ENCODE measurements around the gene MBD5. TPM values are rescaled to one million over a fixed set of nuclear protein-coding genes. Genes with fewer than 3 reads are reported as not detected.

The MBD5 gene
- total and polyA plus RNA-seq, 4 donors: 27.7 to 58.6 (median 37.8) TPM

DNA sequence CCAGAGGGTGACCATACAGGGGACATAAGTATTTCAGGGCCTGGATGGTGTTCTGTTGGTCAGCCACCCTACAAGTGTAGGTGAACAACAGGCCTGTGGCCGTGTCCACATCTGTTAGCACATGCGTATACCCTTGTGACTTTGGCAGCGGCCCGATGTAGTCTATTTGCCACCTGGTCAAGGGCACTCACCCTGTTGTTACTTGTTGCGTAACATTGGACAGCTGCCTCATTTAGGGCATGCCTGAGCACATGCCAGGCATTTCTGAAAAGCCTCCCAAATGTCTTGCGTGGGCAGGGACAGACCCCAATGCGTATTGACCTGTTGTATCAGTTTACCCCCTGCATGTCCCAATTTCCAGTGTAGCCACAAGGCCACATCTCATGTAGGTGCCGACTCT, 235.0 kb downstream of the MBD5 start:
- Histone ChIP-seq H3K4me3 (ENCODE audit: low read depth, low read length) (no peak overlapping the region), H3K27me3 (ENCODE audit: control insufficient read depth, insufficient read depth, low read length) (no peaks in the 10 kb centered on the region), H3K9me3 (ENCODE audit: control insufficient read depth, insufficient read depth, low read length) (peaks cover 15% of the 10 kb centered on the region), H3K27ac (ENCODE audit: low read depth, low read length) (no peak overlapping the region), H3K36me3 (ENCODE audit: control insufficient read depth, insufficient read depth, low read length) (peaks cover 8% of the 10 kb centered on the region), H3K4me1 (ENCODE audit: control insufficient read depth, insufficient read depth, low read length) (no peaks in the 10 kb centered on the region)
- DNase-seq (ENCODE audit: low read depth in 4 of 6, low spot score in 6 of 6): no peak
- WGBS (ENCODE audit: insufficient coverage): 95% methylated on average over 8 of the region's 8 CpGs

DNA sequence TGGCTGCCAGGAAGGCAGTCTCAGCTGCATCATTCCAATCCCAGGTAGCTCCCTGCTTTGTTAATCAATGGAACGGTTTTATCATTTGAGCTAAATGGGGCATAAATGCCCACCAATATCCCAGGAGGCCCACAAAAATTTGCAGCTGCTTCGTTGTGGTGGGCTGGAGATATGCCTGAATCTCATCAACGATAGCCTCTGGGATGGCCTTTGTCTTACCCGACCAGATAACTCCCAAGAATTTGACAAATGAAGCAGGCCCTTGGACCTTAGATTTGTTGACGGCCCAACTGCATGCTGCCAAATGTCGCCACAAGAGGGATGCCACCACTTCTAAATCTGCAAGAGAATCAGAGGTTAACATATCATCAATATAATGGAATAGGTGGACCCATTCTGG, 236.4 kb downstream of the MBD5 start:
- H3K36me3 ChIP-seq (ENCODE audit: control insufficient read depth, insufficient read depth, low read length): peaks cover 8% of the 10 kb centered on the region
- H3K4me3 ChIP-seq (ENCODE audit: low read depth, low read length): no peak overlapping the region
- DNase-seq (ENCODE audit: low read depth in 4 of 6, low spot score in 6 of 6): peak in 1 of 6 donors; percentile 7
- no peaks in the 10 kb centered on the region for H3K4me1 ChIP-seq (ENCODE audit: control insufficient read depth, insufficient read depth, low read length)
- H3K27me3 ChIP-seq (ENCODE audit: control insufficient read depth, insufficient read depth, low read length): no peaks in the 10 kb centered on the region
- 91% methylated on average over 5 of the region's 6 CpGs for WGBS (ENCODE audit: insufficient coverage)
- no peak overlapping the region for H3K27ac ChIP-seq (ENCODE audit: low read depth, low read length)
- H3K9me3 ChIP-seq (ENCODE audit: control insufficient read depth, insufficient read depth, low read length): peaks cover 15% of the 10 kb centered on the region

DNA sequence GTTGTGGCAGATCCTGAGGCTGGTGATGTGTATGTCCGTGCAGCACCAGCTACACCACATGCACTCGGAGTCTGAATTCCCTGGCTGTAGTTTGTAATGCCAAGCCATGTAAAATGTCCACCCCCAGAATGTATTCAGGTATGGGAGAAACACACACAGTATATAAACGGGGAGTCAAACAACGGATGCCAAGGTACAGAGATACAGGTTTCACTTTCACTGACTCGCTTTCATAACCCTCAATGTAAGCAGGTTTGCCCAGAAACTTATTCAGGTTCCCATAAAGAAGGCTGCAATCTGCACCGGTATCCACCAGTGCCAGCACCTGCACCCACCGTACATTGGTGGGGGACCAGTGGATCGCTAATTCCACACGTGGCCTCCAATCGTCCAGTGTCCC, 237.2 kb downstream of the MBD5 start:
- Histone ChIP-seq H3K9me3 (ENCODE audit: control insufficient read depth, insufficient read depth, low read length) (peaks cover 14% of the 10 kb centered on the region), H3K4me3 (ENCODE audit: low read depth, low read length) (no peak overlapping the region), H3K36me3 (ENCODE audit: control insufficient read depth, insufficient read depth, low read length) (peaks cover 8% of the 10 kb centered on the region), H3K4me1 (ENCODE audit: control insufficient read depth, insufficient read depth, low read length) (no peaks in the 10 kb centered on the region), H3K27ac (ENCODE audit: low read depth, low read length) (no peak overlapping the region), H3K27me3 (ENCODE audit: control insufficient read depth, insufficient read depth, low read length) (no peaks in the 10 kb centered on the region)
- no peak for DNase-seq (ENCODE audit: low read depth in 4 of 6, low spot score in 6 of 6)
- 77% methylated on average over 9 of the region's 10 CpGs for WGBS (ENCODE audit: insufficient coverage)

DNA sequence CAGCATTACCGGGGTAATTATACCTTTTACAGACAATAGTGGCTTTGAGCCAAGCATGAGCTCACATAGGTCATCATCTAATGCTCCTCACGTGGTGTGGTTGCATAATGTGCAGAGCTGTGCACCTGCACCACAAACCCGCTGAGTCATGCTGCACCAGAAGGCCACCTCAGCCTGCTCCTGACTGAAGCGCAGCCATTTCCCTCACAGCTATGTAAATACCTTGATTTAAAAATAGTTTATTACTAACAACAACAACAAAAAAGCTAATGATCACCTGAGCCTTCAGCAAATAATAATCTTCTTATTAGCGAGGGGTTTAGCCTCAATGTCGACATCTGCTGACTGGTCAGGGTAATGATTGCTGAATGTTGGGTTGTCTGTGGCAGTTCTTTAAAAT, 238.8 kb downstream of the MBD5 start:
- no peak overlapping the region for H3K27ac ChIP-seq (ENCODE audit: low read depth, low read length)
- peaks cover 8% of the 10 kb centered on the region for H3K36me3 ChIP-seq (ENCODE audit: control insufficient read depth, insufficient read depth, low read length)
- WGBS (ENCODE audit: insufficient coverage): 100% methylated on average over 2 of the region's 6 CpGs
- H3K4me1 ChIP-seq (ENCODE audit: control insufficient read depth, insufficient read depth, low read length): no peaks in the 10 kb centered on the region
- H3K27me3 ChIP-seq (ENCODE audit: control insufficient read depth, insufficient read depth, low read length): no peaks in the 10 kb centered on the region
- no peak for DNase-seq (ENCODE audit: low read depth in 4 of 6, low spot score in 6 of 6)
- H3K4me3 ChIP-seq (ENCODE audit: low read depth, low read length): no peak overlapping the region
- peaks cover 4% of the 10 kb centered on the region for H3K9me3 ChIP-seq (ENCODE audit: control insufficient read depth, insufficient read depth, low read length)

DNA sequence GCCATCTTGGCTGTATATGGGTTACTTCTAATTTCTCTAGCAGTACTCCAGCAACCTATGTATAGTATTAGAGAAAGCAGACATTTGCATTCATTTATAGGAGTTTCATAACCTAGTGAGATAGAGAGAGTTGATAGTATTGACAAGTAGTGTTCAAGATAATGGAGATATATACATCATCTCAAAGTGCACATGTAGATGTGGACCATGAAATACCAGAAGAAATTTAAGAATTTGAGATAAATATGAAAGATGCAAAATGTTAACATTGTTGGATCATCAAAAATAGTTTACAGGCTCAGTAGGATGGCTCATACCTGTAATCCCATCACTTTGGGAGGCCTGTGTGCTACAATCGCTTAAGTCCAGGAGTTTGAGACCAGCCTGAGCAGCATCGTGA, 243.0 kb downstream of the MBD5 start:
- peaks cover 4% of the 10 kb centered on the region for H3K9me3 ChIP-seq (ENCODE audit: control insufficient read depth, insufficient read depth, low read length)
- no peaks in the 10 kb centered on the region for H3K27me3 ChIP-seq (ENCODE audit: control insufficient read depth, insufficient read depth, low read length)
- no peak overlapping the region for H3K27ac ChIP-seq (ENCODE audit: low read depth, low read length)
- H3K4me3 ChIP-seq (ENCODE audit: low read depth, low read length): no peak overlapping the region
- H3K4me1 ChIP-seq (ENCODE audit: control insufficient read depth, insufficient read depth, low read length): no peaks in the 10 kb centered on the region
- DNase-seq (ENCODE audit: low read depth in 4 of 6, low spot score in 6 of 6): no peak
- no CpG with 5 or more reads among the region's 2 CpGs for WGBS (ENCODE audit: insufficient coverage)
- peaks cover 2% of the 10 kb centered on the region for H3K36me3 ChIP-seq (ENCODE audit: control insufficient read depth, insufficient read depth, low read length)

DNA sequence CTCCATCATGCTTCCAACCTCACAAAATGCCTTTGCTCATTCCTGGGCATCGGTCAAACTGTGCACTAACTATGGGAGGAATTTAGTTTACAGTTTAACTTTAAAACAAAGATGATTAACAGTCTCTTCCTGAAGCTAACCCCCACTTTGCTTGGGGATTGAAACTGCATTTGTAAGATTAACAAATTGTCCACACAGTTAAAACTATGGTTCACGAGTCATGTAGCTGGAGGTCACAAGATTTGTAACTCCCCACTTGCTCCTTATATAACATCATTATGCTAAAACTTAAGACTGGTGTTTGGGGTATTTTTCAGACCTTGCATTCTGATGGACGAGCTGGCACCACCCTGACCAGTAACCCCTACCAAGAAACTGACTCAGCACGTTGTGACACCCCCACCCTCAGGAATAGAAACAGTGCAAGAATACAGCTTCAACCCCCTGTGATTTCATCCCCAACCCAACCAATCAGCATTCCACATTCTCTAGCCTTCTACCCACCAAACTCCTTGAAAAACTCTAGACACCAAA, 252.3 kb downstream of the MBD5 start:
- no peak for DNase-seq (ENCODE audit: low read depth in 4 of 6, low spot score in 6 of 6)
- H3K36me3 ChIP-seq (ENCODE audit: control insufficient read depth, insufficient read depth, low read length): no peaks in the 10 kb centered on the region
- H3K27ac ChIP-seq (ENCODE audit: low read depth, low read length): no peak overlapping the region
- no peak overlapping the region for H3K4me3 ChIP-seq (ENCODE audit: low read depth, low read length)
- no peaks in the 10 kb centered on the region for H3K4me1 ChIP-seq (ENCODE audit: control insufficient read depth, insufficient read depth, low read length)
- H3K27me3 ChIP-seq (ENCODE audit: control insufficient read depth, insufficient read depth, low read length): no peaks in the 10 kb centered on the region
- H3K9me3 ChIP-seq (ENCODE audit: control insufficient read depth, insufficient read depth, low read length): no peaks in the 10 kb centered on the region
- 57% methylated on average over 2 of the region's 4 CpGs for WGBS (ENCODE audit: insufficient coverage)

DNA sequence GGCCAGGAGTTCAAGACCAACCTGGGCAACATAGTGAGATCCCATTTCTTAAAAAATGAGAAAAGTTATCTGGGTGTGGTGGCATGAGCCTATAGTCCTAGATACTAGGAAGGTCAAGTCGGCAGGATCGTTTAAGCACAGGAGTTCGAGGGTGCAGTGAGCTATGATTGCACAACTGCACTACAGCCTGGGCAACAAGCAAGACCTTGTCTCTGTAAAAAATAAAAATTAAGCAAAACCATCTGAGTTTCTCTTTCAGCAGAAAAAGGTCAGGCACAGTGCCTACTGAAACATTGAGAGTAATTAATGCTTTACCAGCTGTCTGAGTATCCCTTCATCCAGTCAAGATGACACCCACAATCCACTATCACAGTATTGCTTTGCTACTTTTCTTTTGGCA, 258.3 kb downstream of the MBD5 start:
- Histone ChIP-seq H3K27me3 (ENCODE audit: control insufficient read depth, insufficient read depth, low read length) (no peaks in the 10 kb centered on the region), H3K27ac (ENCODE audit: low read depth, low read length) (no peak overlapping the region), H3K4me1 (ENCODE audit: control insufficient read depth, insufficient read depth, low read length) (no peaks in the 10 kb centered on the region), H3K9me3 (ENCODE audit: control insufficient read depth, insufficient read depth, low read length) (no peaks in the 10 kb centered on the region), H3K4me3 (ENCODE audit: low read depth, low read length) (no peak overlapping the region), H3K36me3 (ENCODE audit: control insufficient read depth, insufficient read depth, low read length) (no peaks in the 10 kb centered on the region)
- no peak for DNase-seq (ENCODE audit: low read depth in 4 of 6, low spot score in 6 of 6)
- 87% methylated on average over 3 of the region's 3 CpGs for WGBS (ENCODE audit: insufficient coverage)

DNA sequence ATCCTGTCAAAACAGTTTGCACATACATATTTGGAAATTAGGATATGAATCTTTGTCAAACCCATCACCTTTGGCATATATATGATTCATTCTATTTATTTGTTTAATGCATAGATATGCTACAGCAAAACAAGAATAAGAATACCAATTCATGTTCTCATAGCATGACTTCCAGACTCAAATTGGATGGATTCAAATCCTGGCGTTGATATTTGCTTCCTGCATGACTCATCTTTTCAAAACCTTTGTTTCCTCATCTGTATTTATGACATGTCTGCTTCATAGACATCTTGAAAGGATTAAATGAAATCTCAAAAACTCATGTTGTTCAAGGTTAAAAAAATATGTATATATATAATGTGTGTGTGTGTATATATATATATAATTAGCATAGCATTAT, 261.3 kb downstream of the MBD5 start:
- Histone ChIP-seq H3K4me3 (ENCODE audit: low read depth, low read length) (no peak overlapping the region), H3K4me1 (ENCODE audit: control insufficient read depth, insufficient read depth, low read length) (no peaks in the 10 kb centered on the region), H3K9me3 (ENCODE audit: control insufficient read depth, insufficient read depth, low read length) (no peaks in the 10 kb centered on the region), H3K36me3 (ENCODE audit: control insufficient read depth, insufficient read depth, low read length) (no peaks in the 10 kb centered on the region), H3K27me3 (ENCODE audit: control insufficient read depth, insufficient read depth, low read length) (no peaks in the 10 kb centered on the region), H3K27ac (ENCODE audit: low read depth, low read length) (no peak overlapping the region)
- no CpG with 5 or more reads among the region's 1 CpG for WGBS (ENCODE audit: insufficient coverage)
- no peak for DNase-seq (ENCODE audit: low read depth in 4 of 6, low spot score in 6 of 6)

DNA sequence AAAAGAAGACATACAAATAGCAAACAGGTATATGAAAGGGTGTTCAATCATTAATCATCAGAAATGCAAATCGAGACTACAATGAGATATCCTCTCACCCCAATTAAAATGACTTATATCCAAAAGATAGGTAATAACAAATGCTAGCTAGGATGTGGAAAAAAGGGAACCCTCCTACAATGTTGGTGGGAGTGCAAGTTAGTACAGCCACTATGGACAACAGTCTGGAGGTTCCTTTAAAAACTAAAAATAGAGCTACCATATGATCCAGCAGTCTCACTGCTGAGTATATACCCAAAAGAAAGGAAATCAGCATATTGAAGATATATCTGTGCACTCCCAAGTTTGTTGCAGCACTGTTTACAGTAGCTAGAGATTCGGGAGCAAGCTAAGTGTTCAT, 271.5 kb downstream of the MBD5 start:
- Histone ChIP-seq H3K27me3 (ENCODE audit: control insufficient read depth, insufficient read depth, low read length) (no peaks in the 10 kb centered on the region), H3K4me1 (ENCODE audit: control insufficient read depth, insufficient read depth, low read length) (no peaks in the 10 kb centered on the region), H3K27ac (ENCODE audit: low read depth, low read length) (no peak overlapping the region), H3K36me3 (ENCODE audit: control insufficient read depth, insufficient read depth, low read length) (no peaks in the 10 kb centered on the region), H3K4me3 (ENCODE audit: low read depth, low read length) (no peak overlapping the region), H3K9me3 (ENCODE audit: control insufficient read depth, insufficient read depth, low read length) (no peaks in the 10 kb centered on the region)
- WGBS (ENCODE audit: insufficient coverage): no CpG with 5 or more reads among the region's 2 CpGs
- DNase-seq (ENCODE audit: low read depth in 4 of 6, low spot score in 6 of 6): no peak

DNA sequence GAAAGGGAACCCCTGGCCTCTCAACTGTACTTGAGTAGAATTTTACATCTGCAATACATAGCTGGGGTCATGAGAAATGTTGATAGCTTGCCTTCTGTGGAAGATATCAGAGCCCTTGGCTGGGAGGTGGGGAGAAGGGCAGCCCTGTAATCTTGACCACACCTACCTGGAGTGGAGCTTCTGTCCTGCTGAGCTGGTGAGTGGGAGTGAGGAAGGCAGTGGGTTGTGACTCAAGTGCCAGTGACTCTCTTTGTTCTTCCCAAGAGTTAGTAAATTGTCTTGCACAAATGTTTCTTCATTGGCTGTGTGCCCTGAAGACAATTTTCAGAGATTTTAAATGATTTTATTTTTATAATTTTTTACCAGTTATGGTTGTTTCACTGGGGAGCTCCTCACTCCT, 277.3 kb downstream of the MBD5 start:
- Histone ChIP-seq H3K27ac (ENCODE audit: low read depth, low read length) (no peak overlapping the region), H3K4me3 (ENCODE audit: low read depth, low read length) (no peak overlapping the region), H3K36me3 (ENCODE audit: control insufficient read depth, insufficient read depth, low read length) (no peaks in the 10 kb centered on the region), H3K4me1 (ENCODE audit: control insufficient read depth, insufficient read depth, low read length) (no peaks in the 10 kb centered on the region), H3K9me3 (ENCODE audit: control insufficient read depth, insufficient read depth, low read length) (no peaks in the 10 kb centered on the region), H3K27me3 (ENCODE audit: control insufficient read depth, insufficient read depth, low read length) (no peaks in the 10 kb centered on the region)
- DNase-seq (ENCODE audit: low read depth in 4 of 6, low spot score in 6 of 6): no peak
